ENCODE measurements around the gene DPP10. TPM values are rescaled to one million over a fixed set of nuclear protein-coding genes. Genes with fewer than 3 reads are reported as not detected.

DPP10 gene
- total and polyA plus RNA-seq, 2 of the 13 experiments (the other 11 are each of a cell fraction or from before 2014, with no cell fraction given), result 0.95 to 1.7 TPM

DNA sequence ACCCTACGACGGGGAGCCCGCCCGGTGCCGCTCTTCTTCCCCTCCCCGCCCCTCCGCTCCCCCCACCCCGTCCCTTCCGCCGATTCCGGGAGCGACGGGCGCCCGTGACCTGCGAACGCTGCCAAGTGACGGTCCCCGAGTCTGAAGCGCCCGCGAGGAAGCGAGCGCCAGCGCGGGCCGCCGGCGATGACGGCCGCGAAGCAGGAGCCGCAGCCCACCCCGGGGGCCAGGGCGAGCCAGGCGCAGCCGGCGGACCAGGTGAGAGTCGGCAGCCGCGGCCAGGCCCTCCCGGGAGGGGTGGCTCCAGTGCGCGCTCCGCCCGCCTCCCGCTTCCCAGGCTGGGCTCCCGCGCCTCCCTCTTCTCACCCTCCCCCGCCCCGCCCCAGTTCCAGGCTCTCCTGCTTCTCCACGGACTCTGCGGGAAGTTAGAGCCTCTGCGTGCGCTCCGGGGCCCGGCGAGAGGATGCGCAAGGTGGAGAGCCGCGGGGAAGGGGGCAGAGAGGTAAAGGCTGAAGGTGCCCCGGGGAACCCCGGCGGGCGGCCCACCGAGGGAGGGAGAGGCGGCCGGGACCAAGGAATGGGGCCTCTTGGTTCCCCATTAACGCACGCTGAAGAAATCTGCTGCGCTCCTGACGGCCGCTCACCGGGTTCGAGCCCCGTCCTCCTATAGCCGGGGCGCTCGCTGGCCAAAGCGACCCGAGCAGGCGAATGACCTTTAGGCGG is 719.5 kb downstream of the DPP10 start:
- 7% methylated on average over 20 of the region's 83 CpGs for WGBS (ENCODE audit: low lambda C conversion rate)
- H3K36me3 ChIP-seq (replicated peaks in 1 of 2; ENCODE audit: control insufficient read depth in 1 of 2, insufficient read depth in 2 of 2, low read length in 2 of 2), result no peaks in the 10 kb centered on the region
- no peaks in the 10 kb centered on the region for H3K79me2 ChIP-seq (ENCODE audit: insufficient read depth, low read length)
- peaks cover 8% of the 10 kb centered on the region for H3K4me1 ChIP-seq (ENCODE audit: insufficient read depth, low read length)
- in situ Hi-C loops (cut with HindIII; ENCODE audit: extremely low pct_ligation_motif_present, low pct_unique_long_range_greater_than_20kb) (no loop called here), intact Hi-C loops (cut with micrococcal nuclease; ENCODE audit: unreplicated experiment) (no loop called here)
- H3K4me3 ChIP-seq (replicated peaks in 1 of 3; ENCODE audit: insufficient read depth in 1 of 3, low read depth in 2 of 3, low read length in 3 of 3), result peak overlapping the region; percentile 27 to 55 (median 41); a peak in 4 of 6 replicates
- FAIRE-seq (no peak), DNase-seq (ENCODE audit: low spot score) (no peak), ATAC-seq (peak; percentile 62)
- no TSS peak for BruUV-seq (replicated peaks)
- no peak overlapping the region for H3K27ac ChIP-seq (ENCODE audit: extremely low read length, insufficient read depth, low read length)
- H4K20me1 ChIP-seq (ENCODE audit: insufficient read depth, low read length), result no peaks in the 10 kb centered on the region
- H2AFZ ChIP-seq (ENCODE audit: low read length), result no peak overlapping the region
- ChIA-PET POLR2A (no interaction called here), CTCF (ENCODE audit: low intra/inter-chr PET ratio, low total read pairs) (no interaction called here)
- TF ChIP-seq ONECUT2 (CRISPR knock-in tag; IDR thresholded peaks at IDR 0.05) (no peak), HNRNPLL (IDR thresholded peaks at IDR 0.05; ENCODE audit: low read depth, low read length, poor library complexity, severe bottlenecking) (peak; percentile 61), REPIN1 (CRISPR knock-in tag; IDR thresholded peaks at IDR 0.05; ENCODE audit: borderline replicate concordance, low read depth) (no peak)
- no peak overlapping the region for H3K9ac ChIP-seq (ENCODE audit: insufficient read depth, low read depth, low read length)
- no peaks in the 10 kb centered on the region for H3K9me3 ChIP-seq (ENCODE audit: low read length)
- peak overlapping the region; percentile 14; the same call in 1 of the 2 replicates for H3K4me2 ChIP-seq (ENCODE audit: low read depth, low read length)
- peaks cover 3 to 23% of the 10 kb centered on the region in 2 experiments; a peak in 4 of 5 replicates for H3K27me3 ChIP-seq (ENCODE audit: control insufficient read depth in 1 of 2, insufficient read depth in 2 of 2, low read length in 2 of 2)

DNA sequence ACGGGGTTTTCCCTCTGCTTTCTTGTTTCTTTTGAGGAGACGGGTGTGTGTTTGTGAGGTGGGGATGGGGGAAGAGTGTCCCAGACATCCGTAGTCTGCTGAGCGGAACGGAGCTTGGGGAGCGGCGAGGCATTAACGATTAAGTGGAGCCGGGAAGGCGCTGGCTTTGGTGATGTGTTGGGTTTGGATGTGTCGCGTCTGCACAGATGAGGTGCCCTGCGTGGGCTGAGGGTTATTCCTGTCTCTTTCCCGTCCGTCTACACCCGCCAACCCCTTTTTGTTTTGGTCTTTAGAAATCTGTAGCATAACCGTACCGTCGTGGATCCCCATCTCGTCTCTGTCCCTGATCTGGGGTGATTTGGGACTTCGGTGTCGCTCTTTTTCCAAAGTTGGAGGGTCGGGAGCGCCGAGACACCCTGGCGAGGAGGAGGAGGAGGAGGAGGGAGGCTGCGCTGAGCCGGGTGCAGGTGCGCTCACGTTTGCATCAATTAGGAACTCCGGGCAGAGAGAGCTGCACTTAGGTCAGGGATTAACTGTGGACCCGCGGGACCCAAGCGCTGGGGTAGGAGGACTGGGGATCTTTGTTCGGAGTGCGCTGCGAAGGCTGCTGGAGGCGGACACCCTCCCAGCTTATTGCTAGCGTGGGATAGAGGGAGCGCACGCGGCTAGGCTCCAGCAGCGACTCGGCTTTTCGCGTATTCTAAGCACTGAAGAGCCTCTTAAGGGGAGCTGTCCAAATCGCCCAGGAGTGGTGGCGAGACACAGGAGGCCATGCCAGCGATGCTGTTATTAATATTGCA is 720.3 kb downstream of the DPP10 start:
- Histone ChIP-seq H3K36me3 (replicated peaks in 1 of 2; ENCODE audit: control insufficient read depth in 1 of 2, insufficient read depth in 2 of 2, low read length in 2 of 2) (no peaks in the 10 kb centered on the region), H2AFZ (ENCODE audit: low read length) (no peak overlapping the region), H3K4me3 (replicated peaks in 1 of 3; ENCODE audit: insufficient read depth in 1 of 3, low read depth in 2 of 3, low read length in 3 of 3) (peak overlapping the region in 1 of 3 experiments; percentile 55; a peak in 2 of 6 replicates), H3K9me3 (ENCODE audit: low read length) (no peaks in the 10 kb centered on the region), H3K4me1 (ENCODE audit: insufficient read depth, low read length) (peaks cover 8% of the 10 kb centered on the region), H3K79me2 (ENCODE audit: insufficient read depth, low read length) (no peaks in the 10 kb centered on the region), H3K4me2 (ENCODE audit: low read depth, low read length) (peak overlapping the region; percentile 14), H3K27me3 (ENCODE audit: control insufficient read depth in 1 of 2, insufficient read depth in 2 of 2, low read length in 2 of 2) (peaks cover 3 to 23% of the 10 kb centered on the region in 2 experiments; a peak in 4 of 5 replicates), H3K9ac (ENCODE audit: insufficient read depth, low read depth, low read length) (no peak overlapping the region), H4K20me1 (ENCODE audit: insufficient read depth, low read length) (no peaks in the 10 kb centered on the region), H3K27ac (ENCODE audit: extremely low read length, insufficient read depth, low read length) (no peak overlapping the region)
- FAIRE-seq (no peak), ATAC-seq (peak; percentile 7; the same call in 1 of the 3 replicates), DNase-seq (ENCODE audit: low spot score) (no peak)
- TF ChIP-seq, protein P1, sequence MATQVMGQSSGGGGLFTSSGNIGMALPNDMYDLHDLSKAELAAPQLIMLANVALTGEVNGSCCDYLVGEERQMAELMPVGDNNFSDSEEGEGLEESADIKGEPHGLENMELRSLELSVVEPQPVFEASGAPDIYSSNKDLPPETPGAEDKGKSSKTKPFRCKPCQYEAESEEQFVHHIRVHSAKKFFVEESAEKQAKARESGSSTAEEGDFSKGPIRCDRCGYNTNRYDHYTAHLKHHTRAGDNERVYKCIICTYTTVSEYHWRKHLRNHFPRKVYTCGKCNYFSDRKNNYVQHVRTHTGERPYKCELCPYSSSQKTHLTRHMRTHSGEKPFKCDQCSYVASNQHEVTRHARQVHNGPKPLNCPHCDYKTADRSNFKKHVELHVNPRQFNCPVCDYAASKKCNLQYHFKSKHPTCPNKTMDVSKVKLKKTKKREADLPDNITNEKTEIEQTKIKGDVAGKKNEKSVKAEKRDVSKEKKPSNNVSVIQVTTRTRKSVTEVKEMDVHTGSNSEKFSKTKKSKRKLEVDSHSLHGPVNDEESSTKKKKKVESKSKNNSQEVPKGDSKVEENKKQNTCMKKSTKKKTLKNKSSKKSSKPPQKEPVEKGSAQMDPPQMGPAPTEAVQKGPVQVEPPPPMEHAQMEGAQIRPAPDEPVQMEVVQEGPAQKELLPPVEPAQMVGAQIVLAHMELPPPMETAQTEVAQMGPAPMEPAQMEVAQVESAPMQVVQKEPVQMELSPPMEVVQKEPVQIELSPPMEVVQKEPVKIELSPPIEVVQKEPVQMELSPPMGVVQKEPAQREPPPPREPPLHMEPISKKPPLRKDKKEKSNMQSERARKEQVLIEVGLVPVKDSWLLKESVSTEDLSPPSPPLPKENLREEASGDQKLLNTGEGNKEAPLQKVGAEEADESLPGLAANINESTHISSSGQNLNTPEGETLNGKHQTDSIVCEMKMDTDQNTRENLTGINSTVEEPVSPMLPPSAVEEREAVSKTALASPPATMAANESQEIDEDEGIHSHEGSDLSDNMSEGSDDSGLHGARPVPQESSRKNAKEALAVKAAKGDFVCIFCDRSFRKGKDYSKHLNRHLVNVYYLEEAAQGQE (IDR thresholded peaks at IDR 0.05; ENCODE audit: borderline replicate concordance in 1 of 2, low read depth in 1 of 2, low read length in 2 of 2), result peak in 1 of 2 experiments; percentile 42; a peak in 1 of 4 replicates
- TF ChIP-seq, protein P2, sequence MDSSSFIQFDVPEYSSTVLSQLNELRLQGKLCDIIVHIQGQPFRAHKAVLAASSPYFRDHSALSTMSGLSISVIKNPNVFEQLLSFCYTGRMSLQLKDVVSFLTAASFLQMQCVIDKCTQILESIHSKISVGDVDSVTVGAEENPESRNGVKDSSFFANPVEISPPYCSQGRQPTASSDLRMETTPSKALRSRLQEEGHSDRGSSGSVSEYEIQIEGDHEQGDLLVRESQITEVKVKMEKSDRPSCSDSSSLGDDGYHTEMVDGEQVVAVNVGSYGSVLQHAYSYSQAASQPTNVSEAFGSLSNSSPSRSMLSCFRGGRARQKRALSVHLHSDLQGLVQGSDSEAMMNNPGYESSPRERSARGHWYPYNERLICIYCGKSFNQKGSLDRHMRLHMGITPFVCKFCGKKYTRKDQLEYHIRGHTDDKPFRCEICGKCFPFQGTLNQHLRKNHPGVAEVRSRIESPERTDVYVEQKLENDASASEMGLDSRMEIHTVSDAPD (CRISPR knock-in tag; IDR thresholded peaks at IDR 0.05), result no peak
- TF ChIP-seq TRIM24 (CRISPR knock-in tag; IDR thresholded peaks at IDR 0.05), result no peak
- WGBS (ENCODE audit: low lambda C conversion rate), result 14% methylated on average over 32 of the region's 49 CpGs
- no TSS peak for BruUV-seq (replicated peaks)
- intact Hi-C loops (cut with micrococcal nuclease; ENCODE audit: unreplicated experiment), result no loop called here
- ChIA-PET CTCF (ENCODE audit: low intra/inter-chr PET ratio, low total read pairs) (no interaction called here), POLR2A (no interaction called here)
- in situ Hi-C loops (cut with HindIII; ENCODE audit: extremely low pct_ligation_motif_present, low pct_unique_long_range_greater_than_20kb), result no loop called here

All from HepG2 (cell line).